Transverse colon (tissue), 4 donors: ENCODE measurements around the gene EPHB2. TPM values are rescaled to one million over a fixed set of nuclear protein-coding genes. Genes with fewer than 3 reads are reported as not detected.

Experiments used
- DNase-seq: peaks from one replicate; pipeline ENCODE4 v3.0.0-alpha.2; 2019
- H3K27ac ChIP-seq, 4 donors: fragments of 200-600 bp; sonication (generic); 2 replicates each; pipeline ENCODE4 v1.5.1; 2016 to 2018; ENCODE audit warnings: inconsistent platforms in 4 of 4
- H3K27me3 ChIP-seq: fragments of 200-600 bp; sonication (generic); 2 replicates; pipeline ENCODE4 v1.5.1; 2017; ENCODE audit warnings: inconsistent platforms
- H3K36me3 ChIP-seq, 4 donors: fragments of 200-600 bp; sonication (generic); 2 replicates each; pipeline ENCODE4 v1.5.1; 2017 to 2019; ENCODE audit warnings: inconsistent platforms in 4 of 4
- H3K4me1 ChIP-seq, 4 donors: fragments of 200-600 bp; sonication (generic); 2 replicates each; pipeline ENCODE4 v1.5.1; 2017 to 2020; ENCODE audit warnings: inconsistent platforms in 4 of 4
- H3K4me3 ChIP-seq, 4 donors: fragments of 200-600 bp; sonication (generic); 1 replicate in 1 of 4; 2 replicates in 3 of 4; pipeline versions ENCODE4 v1.5.1 to v1.6.1; 2017 to 2019; ENCODE audit warnings: inconsistent platforms in 4 of 4
- H3K9me3 ChIP-seq, 2 donors: fragments of 200-600 bp; sonication (generic); 2 replicates each; pipeline ENCODE4 v1.5.1; 2017 to 2019; ENCODE audit warnings: inconsistent platforms in 2 of 2
- EP300 ChIP-seq: sonication (generic); formaldehyde crosslinking; IDR thresholded peaks from one replicate; pipeline ENCODE4 v1.6.1; 2017; ENCODE audit warnings: antibody characterized with exemption, low read depth
- POLR2A ChIP-seq: fragments of 450-650 bp; IDR thresholded peaks from one replicate; pipeline ENCODE4 v1.6.1; 2016; ENCODE audit warnings: antibody characterized with exemption, mild to moderate bottlenecking, moderate library complexity
- POLR2AphosphoS5 ChIP-seq, 3 donors: sonication (generic); formaldehyde crosslinking; IDR thresholded peaks; one replicate each; pipeline ENCODE4 v1.6.1; 2016; ENCODE audit warnings: antibody characterized with exemption in 3 of 3
- WGBS, 2 donors: methylation state at CpG; one replicate each; pipeline ENCODE4 v1.1.5; 2018; ENCODE audit warnings: low coverage in 1 of 2; 5-methylcytosine and 5-hydroxymethylcytosine counted together
- in situ Hi-C, 4 donors: fragments of 200-750 bp; cut with MboI; loops; one replicate each; pipeline versions ENCODE4 v1.15.0 to v1.15.1; 2017; ENCODE audit warnings: low sequenced_read_pairs in 3 of 4, low pct_ligation_motif_present in 1 of 4, low pct_unique_long_range_greater_than_20kb in 1 of 4
- intact Hi-C: fragments of 100-400 bp; cut with DNase I; formaldehyde crosslinking; loops from one replicate; pipeline ENCODE4 v1.15.1; 2023; ENCODE audit warnings: low total_unique reads
- total RNA-seq, 4 donors: library from RNA; depleted of rRNA; stranded (reverse); fragments of >200 nt; gene quantifications; one replicate each; pipeline ENCODE4 v1.1.0, GENCODE V29; 2016
- TF ChIP-seq, protein P1 (sequence below), 5 experiments: fragments of 200-600 bp in 3 of 5; fragments of 450-650 bp in 2 of 5; sonication (generic) in 3 of 5; IDR thresholded peaks; 1 replicate in 2 of 5; 2 replicates in 3 of 5; pipeline ENCODE4 v1.5.1; 2016 to 2017; ENCODE audit warnings: antibody characterized with exemption in 5 of 5, inconsistent platforms in 3 of 5, mild to moderate bottlenecking in 2 of 5, moderate library complexity in 1 of 5

EPHB2 gene
- total RNA-seq, 4 donors from 2014 or later = 3.0 to 152 (median 27.9) TPM

DNA sequence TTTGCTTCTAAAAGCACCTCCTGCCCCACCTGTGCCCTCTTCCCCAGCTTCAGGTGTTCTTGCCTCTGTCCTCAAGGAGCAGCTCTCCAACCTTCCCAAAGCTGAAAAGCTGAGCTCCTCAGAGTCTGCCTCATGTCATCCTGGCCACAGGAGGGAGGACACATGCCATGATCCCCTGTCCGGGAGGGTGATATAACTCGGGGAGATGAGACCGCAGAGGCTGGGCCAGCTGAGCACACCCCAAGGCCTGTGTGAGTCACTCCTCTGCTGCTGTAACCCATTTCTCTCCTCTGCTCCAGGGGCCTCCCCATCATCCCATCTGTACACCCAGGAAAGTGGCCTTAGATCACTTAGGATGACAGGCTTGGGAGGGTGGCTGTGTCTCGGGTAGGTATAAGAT lies 49.8 kb downstream of the EPHB2 start:
- TF ChIP-seq EP300 = no peak
- TF ChIP-seq, protein P1, sequence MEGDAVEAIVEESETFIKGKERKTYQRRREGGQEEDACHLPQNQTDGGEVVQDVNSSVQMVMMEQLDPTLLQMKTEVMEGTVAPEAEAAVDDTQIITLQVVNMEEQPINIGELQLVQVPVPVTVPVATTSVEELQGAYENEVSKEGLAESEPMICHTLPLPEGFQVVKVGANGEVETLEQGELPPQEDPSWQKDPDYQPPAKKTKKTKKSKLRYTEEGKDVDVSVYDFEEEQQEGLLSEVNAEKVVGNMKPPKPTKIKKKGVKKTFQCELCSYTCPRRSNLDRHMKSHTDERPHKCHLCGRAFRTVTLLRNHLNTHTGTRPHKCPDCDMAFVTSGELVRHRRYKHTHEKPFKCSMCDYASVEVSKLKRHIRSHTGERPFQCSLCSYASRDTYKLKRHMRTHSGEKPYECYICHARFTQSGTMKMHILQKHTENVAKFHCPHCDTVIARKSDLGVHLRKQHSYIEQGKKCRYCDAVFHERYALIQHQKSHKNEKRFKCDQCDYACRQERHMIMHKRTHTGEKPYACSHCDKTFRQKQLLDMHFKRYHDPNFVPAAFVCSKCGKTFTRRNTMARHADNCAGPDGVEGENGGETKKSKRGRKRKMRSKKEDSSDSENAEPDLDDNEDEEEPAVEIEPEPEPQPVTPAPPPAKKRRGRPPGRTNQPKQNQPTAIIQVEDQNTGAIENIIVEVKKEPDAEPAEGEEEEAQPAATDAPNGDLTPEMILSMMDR (IDR thresholded peaks at IDR 0.05) = no peak
- TF ChIP-seq POLR2A = no peak
- TF ChIP-seq POLR2AphosphoS5 (IDR thresholded peaks at IDR 0.05) = no peak
- in situ Hi-C loops = no loop called here
- Histone ChIP-seq H3K27me3 (no peaks in the 10 kb centered on the region), H3K27ac (no peak overlapping the region), H3K4me1 (no peaks in the 10 kb centered on the region), H3K4me3 (no peak overlapping the region), H3K9me3 (no peaks in the 10 kb centered on the region), H3K36me3 (no peaks in the 10 kb centered on the region)
- no peak for DNase-seq
- 64% methylated on average over 4 of the region's 4 CpGs; no CpG with 5 or more reads in 1 of the 2 donors for WGBS, 2 donors
- intact Hi-C loops = no loop called here

DNA sequence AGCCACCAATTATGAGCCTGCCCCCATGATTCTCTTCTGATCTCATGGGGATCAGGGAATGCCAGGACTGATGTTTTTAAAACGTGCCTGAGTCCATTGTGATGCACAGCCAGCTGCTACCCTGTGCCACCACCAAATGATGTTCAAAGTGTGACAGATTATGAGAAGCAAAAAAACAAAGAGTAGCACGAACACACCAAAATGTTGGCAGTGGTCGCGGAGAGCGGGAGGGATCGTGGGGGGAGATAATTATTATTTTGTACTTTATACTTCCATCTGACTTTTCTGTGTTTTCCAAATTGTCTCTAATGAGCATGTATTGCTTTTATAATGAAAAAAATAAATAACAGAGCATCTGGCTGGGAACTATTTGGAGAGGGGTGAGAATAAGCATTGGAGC lies 50.5 kb downstream of the EPHB2 start:
- DNase-seq = no peak
- H3K36me3 ChIP-seq = no peaks in the 10 kb centered on the region
- in situ Hi-C loops = no loop called here
- no peak overlapping the region for H3K27ac ChIP-seq
- intact Hi-C loops = no loop called here
- no peaks in the 10 kb centered on the region for H3K9me3 ChIP-seq
- H3K27me3 ChIP-seq = no peaks in the 10 kb centered on the region
- H3K4me1 ChIP-seq = no peaks in the 10 kb centered on the region
- H3K4me3 ChIP-seq = no peak overlapping the region
- TF ChIP-seq POLR2AphosphoS5 (IDR thresholded peaks at IDR 0.05) = no peak
- TF ChIP-seq, protein P1 (IDR thresholded peaks at IDR 0.05) = no peak
- no peak for TF ChIP-seq EP300
- no peak for TF ChIP-seq POLR2A
- 80 to 83% methylated on average over 1 to 6 of the region's 6 CpGs for WGBS, 2 donors

DNA sequence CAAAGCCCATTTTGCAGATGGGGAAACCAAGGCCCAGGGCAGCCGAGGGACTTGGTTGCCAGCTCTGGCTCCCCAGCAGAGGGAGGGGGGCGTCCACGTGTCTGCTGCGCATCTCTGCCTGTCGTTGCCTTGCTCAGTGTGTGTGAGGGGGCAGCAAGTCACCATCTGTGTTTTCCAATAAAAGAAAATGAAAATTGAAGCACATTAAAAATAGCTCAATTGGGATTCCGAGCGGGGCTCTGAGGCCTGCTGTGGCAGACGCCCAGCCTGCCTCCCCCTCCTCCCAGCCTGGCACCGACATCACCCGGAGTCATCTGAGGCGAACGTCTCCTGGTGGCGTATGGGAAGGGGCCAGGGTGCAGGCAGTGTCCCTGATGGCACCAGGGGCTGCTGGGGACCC lies 51.2 kb downstream of the EPHB2 start:
- DNase-seq = no peak
- Histone ChIP-seq H3K4me3 (no peak overlapping the region), H3K4me1 (no peaks in the 10 kb centered on the region), H3K27me3 (no peaks in the 10 kb centered on the region), H3K36me3 (no peaks in the 10 kb centered on the region), H3K9me3 (no peaks in the 10 kb centered on the region), H3K27ac (no peak overlapping the region)
- intact Hi-C loops = no loop called here
- no peak for TF ChIP-seq EP300
- TF ChIP-seq, protein P1 (IDR thresholded peaks at IDR 0.05) = no peak
- no peak for TF ChIP-seq POLR2A
- no peak for TF ChIP-seq POLR2AphosphoS5 (IDR thresholded peaks at IDR 0.05)
- 83 to 92% methylated on average over 5 to 11 of the region's 13 CpGs for WGBS, 2 donors
- in situ Hi-C loops = no loop called here

DNA sequence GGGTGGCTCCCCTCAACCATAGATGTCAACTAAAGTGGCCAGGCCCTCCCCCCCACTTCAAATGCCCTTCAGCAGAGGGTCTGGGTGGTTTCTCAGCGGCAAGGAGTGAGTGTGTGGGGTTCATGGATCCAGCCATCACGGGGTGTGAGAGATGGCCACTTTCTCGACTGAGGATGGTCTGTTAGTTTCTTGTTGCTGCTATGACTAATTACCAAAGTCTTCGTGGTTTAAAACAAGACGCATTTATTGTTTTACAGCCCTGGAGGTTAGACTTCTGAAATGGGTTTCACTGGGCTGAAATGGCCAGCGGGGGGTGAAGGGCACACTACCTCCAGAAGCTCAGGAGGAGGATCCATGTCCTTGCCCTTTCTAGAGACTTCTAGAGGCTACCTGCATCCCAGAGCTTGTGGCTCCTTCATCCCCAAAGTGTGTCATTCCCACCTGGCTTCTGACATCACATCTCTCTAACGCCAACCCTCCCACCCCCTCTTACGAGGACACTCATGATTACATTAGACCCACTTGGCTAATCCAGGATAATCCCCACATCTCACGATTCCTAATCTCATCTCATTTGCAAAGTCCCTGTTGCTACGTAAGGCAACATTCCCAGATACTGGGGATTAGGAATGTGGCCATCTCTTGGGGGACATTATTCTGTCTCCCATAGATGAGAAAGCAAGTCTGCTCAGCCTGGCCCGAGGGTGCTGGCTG lies 53.0 kb downstream of the EPHB2 start:
- H3K27me3 ChIP-seq = no peaks in the 10 kb centered on the region
- WGBS, 2 donors = 52 to 56% methylated on average over 5 to 10 of the region's 11 CpGs
- in situ Hi-C loops = no loop called here
- no peak overlapping the region for H3K4me3 ChIP-seq
- intact Hi-C loops = no loop called here
- no peak for DNase-seq
- no peaks in the 10 kb centered on the region for H3K9me3 ChIP-seq
- H3K36me3 ChIP-seq = no peaks in the 10 kb centered on the region
- no peaks in the 10 kb centered on the region for H3K4me1 ChIP-seq
- H3K27ac ChIP-seq = no peak overlapping the region
- TF ChIP-seq, protein P1 (IDR thresholded peaks at IDR 0.05) = no peak
- no peak for TF ChIP-seq POLR2A
- no peak for TF ChIP-seq POLR2AphosphoS5 (IDR thresholded peaks at IDR 0.05)
- TF ChIP-seq EP300 = no peak
